ENCODE results near the gene NOVA1. TPM values are rescaled to one million over a fixed set of nuclear protein-coding genes. Genes with fewer than 3 reads are reported as not detected.

Gene NOVA1
- total and polyA plus RNA-seq, 9 donors: 7.9 to 19.1 (median 12.2) TPM

DNA sequence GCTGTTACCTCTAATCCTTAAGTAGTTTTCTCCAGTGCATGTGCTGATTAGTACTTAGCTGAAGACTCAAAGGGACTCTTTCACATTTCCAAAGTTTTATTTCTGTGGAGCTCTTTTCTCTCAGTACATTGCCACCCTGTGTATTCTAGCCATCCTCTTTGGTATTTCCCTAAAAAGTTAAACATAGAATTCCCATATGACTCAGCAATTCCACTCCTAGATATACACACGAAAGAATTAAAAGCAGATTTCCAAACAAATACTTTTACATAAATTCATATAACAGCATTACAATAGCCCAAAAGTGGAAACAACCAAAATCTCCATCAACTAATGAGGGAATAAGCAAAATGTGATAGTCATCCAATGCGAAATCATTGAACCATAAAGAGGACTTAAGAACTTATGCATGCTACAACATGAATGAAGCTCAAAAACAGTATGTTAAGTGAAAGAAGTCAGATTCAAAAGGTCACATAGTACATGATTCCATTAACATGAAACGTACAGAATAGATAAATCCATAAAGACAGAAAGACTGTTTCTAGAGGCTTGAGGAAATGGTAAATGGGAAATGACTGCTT, 9.0 kb upstream of the NOVA1 start:
- H3K9me3 ChIP-seq (replicated peaks; ENCODE audit: control insufficient read depth, low read depth, low read length): no peaks in the 10 kb centered on the region
- no peaks in the 10 kb centered on the region for H3K36me3 ChIP-seq (ENCODE audit: control insufficient read depth, insufficient read depth, low read length)
- H3K27ac ChIP-seq (ENCODE audit: low read length): no peak overlapping the region
- no peak for DNase-seq
- no CpG with 5 or more reads among the region's 3 CpGs for WGBS (ENCODE audit: insufficient coverage)
- no peaks in the 10 kb centered on the region for H3K27me3 ChIP-seq (ENCODE audit: control insufficient read depth, insufficient read depth, low read length)
- no peak overlapping the region for H3K4me3 ChIP-seq (ENCODE audit: low read length)
- H3K4me1 ChIP-seq (ENCODE audit: control insufficient read depth, insufficient read depth, low read length): no peaks in the 10 kb centered on the region

DNA sequence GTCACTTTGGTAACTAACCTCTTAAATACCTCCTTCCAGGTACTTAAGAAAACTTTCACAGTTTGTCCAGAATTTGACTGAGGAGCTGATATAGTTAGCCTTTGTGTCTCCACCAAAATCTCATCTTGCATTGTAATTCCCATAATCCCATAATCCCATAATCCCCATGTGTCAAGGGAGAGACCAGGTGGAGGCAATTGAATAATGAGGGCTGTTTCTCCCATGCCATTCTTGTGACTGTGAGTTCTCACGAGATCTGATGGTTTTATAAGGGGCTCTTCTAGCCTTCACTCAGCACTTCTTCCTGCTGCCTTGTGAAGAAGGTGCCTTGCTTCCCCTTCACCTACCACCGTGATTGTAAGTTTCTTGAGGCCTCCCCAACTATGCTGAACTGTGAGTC, 7.8 kb upstream of the NOVA1 start:
- no peaks in the 10 kb centered on the region for H3K4me1 ChIP-seq (ENCODE audit: control insufficient read depth, insufficient read depth, low read length)
- DNase-seq: no peak
- H3K9me3 ChIP-seq (replicated peaks; ENCODE audit: control insufficient read depth, low read depth, low read length): no peaks in the 10 kb centered on the region
- no peak overlapping the region for H3K4me3 ChIP-seq (ENCODE audit: low read length)
- no peaks in the 10 kb centered on the region for H3K36me3 ChIP-seq (ENCODE audit: control insufficient read depth, insufficient read depth, low read length)
- WGBS (ENCODE audit: insufficient coverage): 0% methylated on average over 1 of the region's 2 CpGs
- H3K27me3 ChIP-seq (ENCODE audit: control insufficient read depth, insufficient read depth, low read length): no peaks in the 10 kb centered on the region
- H3K27ac ChIP-seq (ENCODE audit: low read length): no peak overlapping the region

DNA sequence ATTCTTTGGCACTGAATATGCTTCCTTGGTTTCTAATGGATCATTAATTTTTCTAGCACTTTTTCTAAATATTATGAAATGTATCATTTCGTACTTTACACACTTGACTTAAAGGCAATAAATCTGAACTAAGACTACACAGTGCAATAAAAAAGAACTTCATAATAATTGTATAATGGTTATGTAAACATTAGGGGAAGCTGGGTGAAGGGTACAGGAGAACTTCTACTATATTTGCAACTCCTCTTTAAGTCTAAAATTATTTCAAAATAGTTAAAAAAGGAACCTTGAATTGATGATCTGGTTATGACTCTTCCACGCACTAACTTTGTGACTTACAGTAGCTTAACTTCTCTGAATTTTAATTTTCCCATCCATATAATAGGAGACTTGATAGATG, 5.1 kb upstream of the NOVA1 start:
- H3K4me3 ChIP-seq (ENCODE audit: low read length): no peak overlapping the region
- H3K9me3 ChIP-seq (replicated peaks; ENCODE audit: control insufficient read depth, low read depth, low read length): no peaks in the 10 kb centered on the region
- H3K27me3 ChIP-seq (ENCODE audit: control insufficient read depth, insufficient read depth, low read length): no peaks in the 10 kb centered on the region
- WGBS (ENCODE audit: insufficient coverage): no CpG with 5 or more reads among the region's 2 CpGs
- no peak for DNase-seq
- no peak overlapping the region for H3K27ac ChIP-seq (ENCODE audit: low read length)
- H3K36me3 ChIP-seq (ENCODE audit: control insufficient read depth, insufficient read depth, low read length): no peaks in the 10 kb centered on the region
- H3K4me1 ChIP-seq (ENCODE audit: control insufficient read depth, insufficient read depth, low read length): no peaks in the 10 kb centered on the region

DNA sequence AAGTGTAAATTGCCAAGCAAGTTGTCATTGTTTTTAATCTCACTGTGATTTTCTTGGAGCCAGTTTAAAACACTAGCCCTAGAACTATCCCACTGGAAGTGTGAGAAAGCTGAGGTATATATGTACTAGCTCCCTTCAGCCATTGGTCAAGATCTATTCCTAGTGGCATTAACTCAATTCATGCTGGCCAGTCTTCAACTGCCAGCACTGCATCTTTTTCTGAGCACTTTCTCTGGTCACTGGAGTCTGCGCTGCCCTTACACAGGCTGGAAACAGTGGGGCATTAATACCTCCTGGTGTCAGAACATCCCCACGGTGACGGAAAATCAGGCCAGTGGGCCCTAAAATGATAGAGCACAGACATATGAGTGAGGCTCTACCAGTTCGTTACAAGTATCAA, 4.0 kb upstream of the NOVA1 start:
- Histone ChIP-seq H3K4me3 (ENCODE audit: low read length) (no peak overlapping the region), H3K27ac (ENCODE audit: low read length) (no peak overlapping the region), H3K27me3 (ENCODE audit: control insufficient read depth, insufficient read depth, low read length) (no peaks in the 10 kb centered on the region), H3K9me3 (replicated peaks; ENCODE audit: control insufficient read depth, low read depth, low read length) (no peaks in the 10 kb centered on the region), H3K4me1 (ENCODE audit: control insufficient read depth, insufficient read depth, low read length) (no peaks in the 10 kb centered on the region), H3K36me3 (ENCODE audit: control insufficient read depth, insufficient read depth, low read length) (no peaks in the 10 kb centered on the region)
- 73% methylated on average over 3 of the region's 4 CpGs for WGBS (ENCODE audit: insufficient coverage)
- DNase-seq: no peak

DNA sequence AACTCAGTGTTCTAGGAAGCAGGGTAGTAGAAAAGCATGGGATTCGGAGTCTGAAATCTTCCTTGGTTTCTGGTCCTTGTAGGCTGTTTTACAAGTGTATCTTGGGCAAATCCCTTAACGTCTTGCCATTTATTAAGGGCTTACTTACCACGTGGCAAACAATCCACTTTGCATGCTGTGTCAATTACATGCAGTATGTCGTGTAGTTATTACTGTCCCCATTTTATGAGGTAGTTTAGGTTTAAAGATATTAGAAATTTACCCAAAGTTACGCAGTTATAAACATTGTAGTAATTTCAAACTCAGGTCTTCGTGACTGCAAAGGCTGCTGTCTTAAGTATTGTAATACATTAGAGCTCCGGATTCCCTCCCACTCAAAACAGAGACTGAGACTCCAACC, 1.5 kb upstream of the NOVA1 start:
- Histone ChIP-seq H3K36me3 (ENCODE audit: control insufficient read depth, insufficient read depth, low read length) (no peaks in the 10 kb centered on the region), H3K4me1 (ENCODE audit: control insufficient read depth, insufficient read depth, low read length) (no peaks in the 10 kb centered on the region), H3K27ac (ENCODE audit: low read length) (no peak overlapping the region), H3K27me3 (ENCODE audit: control insufficient read depth, insufficient read depth, low read length) (no peaks in the 10 kb centered on the region), H3K9me3 (replicated peaks; ENCODE audit: control insufficient read depth, low read depth, low read length) (no peaks in the 10 kb centered on the region), H3K4me3 (ENCODE audit: low read length) (no peak overlapping the region)
- DNase-seq: no peak
- no CpG with 5 or more reads among the region's 7 CpGs for WGBS (ENCODE audit: insufficient coverage)

DNA sequence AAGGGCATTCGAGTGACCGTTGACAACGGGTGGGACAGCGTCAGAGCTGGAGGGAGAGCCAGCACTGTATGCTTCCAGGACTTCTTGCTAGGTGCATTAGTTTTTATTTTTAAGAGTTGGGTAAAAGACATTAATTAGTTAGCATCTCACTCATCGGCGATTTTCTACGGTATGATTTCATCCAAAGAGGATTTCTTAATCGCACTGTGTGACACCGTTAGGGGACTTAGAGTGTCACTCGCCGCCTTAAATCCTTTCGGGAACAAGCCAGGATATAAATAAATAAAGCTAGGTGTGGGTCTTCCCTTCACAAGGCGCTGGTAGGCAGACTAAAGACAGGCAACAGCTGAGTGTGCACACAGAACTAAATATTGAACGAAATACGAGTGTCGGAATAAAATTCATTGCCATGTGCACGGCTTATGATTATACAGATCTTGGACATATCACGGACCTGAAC, 869 bp upstream of the NOVA1 start:
- Histone ChIP-seq H3K4me3 (ENCODE audit: low read length) (peak overlapping the region; percentile 56), H3K27ac (ENCODE audit: low read length) (peak overlapping the region; percentile 83), H3K36me3 (ENCODE audit: control insufficient read depth, insufficient read depth, low read length) (no peaks in the 10 kb centered on the region), H3K27me3 (ENCODE audit: control insufficient read depth, insufficient read depth, low read length) (no peaks in the 10 kb centered on the region), H3K9me3 (replicated peaks; ENCODE audit: control insufficient read depth, low read depth, low read length) (no peaks in the 10 kb centered on the region), H3K4me1 (ENCODE audit: control insufficient read depth, insufficient read depth, low read length) (no peaks in the 10 kb centered on the region)
- 2% methylated on average over 13 of the region's 18 CpGs for WGBS (ENCODE audit: insufficient coverage)
- no peak for DNase-seq

DNA sequence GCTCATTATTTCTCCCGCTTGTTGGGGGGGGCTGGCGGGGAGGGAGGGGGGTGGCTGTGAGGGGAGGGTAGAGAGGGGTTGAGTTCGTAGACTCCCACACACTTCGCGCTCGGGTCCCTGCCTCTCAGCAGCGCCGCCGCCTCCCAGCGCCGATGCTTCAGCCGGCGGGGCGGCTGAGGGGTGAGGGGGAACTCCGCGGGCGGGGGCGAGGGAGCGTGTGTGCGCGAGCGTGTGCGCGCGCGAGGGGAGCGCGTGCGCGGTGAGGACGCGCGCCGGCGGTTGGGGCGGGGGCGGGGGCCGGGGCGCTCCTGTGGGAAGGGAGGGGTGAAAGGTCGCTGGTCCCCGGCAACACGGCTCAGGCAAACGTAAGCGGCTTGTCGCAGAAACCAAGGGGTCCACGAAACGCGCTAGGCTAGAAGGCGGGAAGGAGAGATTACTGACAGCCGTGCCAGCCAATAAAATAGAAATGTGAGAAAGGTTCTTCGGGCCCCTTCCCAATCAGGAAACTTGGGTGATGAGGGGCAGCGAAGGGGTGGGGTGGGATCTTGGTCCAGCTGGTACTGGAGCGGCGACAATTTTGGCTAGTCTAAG, 343 bp upstream of the NOVA1 start:
- peak overlapping the region; percentile 68 for H3K4me3 ChIP-seq (ENCODE audit: low read length)
- peak; percentile 99 for DNase-seq
- H3K9me3 ChIP-seq (replicated peaks; ENCODE audit: control insufficient read depth, low read depth, low read length): no peaks in the 10 kb centered on the region
- H3K4me1 ChIP-seq (ENCODE audit: control insufficient read depth, insufficient read depth, low read length): no peaks in the 10 kb centered on the region
- H3K27me3 ChIP-seq (ENCODE audit: control insufficient read depth, insufficient read depth, low read length): no peaks in the 10 kb centered on the region
- no peaks in the 10 kb centered on the region for H3K36me3 ChIP-seq (ENCODE audit: control insufficient read depth, insufficient read depth, low read length)
- peak overlapping the region; percentile 93 for H3K27ac ChIP-seq (ENCODE audit: low read length)
- under 1% methylated on average over 38 of the region's 54 CpGs for WGBS (ENCODE audit: insufficient coverage)

DNA sequence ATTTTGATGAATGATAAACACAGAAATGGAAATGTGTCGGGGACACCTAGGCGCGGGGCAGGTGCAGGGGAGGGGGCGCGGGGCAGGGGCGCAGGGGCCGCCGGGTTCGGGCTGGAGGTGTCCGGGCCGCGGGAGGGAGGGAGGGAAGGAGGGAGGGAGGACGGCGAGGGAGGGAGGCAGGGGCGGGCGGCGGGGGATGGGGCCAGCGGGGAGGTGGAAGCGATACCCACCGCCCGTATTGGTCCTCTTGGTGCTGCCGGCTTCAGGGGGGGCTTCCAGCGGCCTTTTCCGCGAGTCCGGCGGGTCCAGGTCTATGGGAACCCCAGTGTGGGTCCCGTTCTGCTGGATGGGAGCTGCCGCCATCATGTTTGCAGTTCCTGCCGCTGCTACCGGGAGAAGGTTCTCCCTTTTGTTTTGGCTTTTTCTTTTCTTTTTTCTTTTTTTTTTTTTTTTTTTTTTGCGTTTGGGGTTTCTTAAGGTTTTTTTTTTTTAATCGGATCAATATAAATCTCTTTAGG, 703 bp downstream of the NOVA1 start:
- Histone ChIP-seq H3K9me3 (replicated peaks; ENCODE audit: control insufficient read depth, low read depth, low read length) (no peaks in the 10 kb centered on the region), H3K27ac (ENCODE audit: low read length) (peak overlapping the region; percentile 93), H3K36me3 (ENCODE audit: control insufficient read depth, insufficient read depth, low read length) (no peaks in the 10 kb centered on the region), H3K27me3 (ENCODE audit: control insufficient read depth, insufficient read depth, low read length) (no peaks in the 10 kb centered on the region), H3K4me1 (ENCODE audit: control insufficient read depth, insufficient read depth, low read length) (no peaks in the 10 kb centered on the region), H3K4me3 (ENCODE audit: low read length) (peak overlapping the region; percentile 68)
- peak; percentile 68 for DNase-seq
- 0% methylated on average over 10 of the region's 33 CpGs for WGBS (ENCODE audit: insufficient coverage)

DNA sequence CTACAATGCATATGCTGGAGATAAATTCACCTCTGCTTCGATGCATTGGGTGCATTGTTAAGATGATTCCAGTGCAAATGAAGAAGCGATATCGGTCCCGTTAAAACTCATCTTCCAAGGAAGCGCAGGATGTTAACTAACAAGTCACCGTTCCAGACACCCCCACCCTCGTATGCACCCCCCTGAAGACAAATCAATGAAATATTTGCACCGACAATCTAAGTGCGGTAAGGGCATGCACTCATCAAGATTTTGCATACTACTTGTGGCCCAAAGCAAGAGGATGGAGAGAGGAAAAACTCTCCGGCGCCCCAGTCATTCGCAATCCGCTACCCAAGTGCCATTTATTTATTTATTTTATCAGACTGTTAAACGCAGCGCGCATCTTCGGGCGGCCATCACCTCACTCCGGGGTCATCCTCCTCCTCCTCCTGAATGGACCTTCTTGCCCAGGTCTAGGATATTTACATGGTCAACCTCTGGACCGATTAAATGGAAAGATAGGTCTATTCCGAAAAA, 1.2 kb downstream of the NOVA1 start:
- Histone ChIP-seq H3K36me3 (ENCODE audit: control insufficient read depth, insufficient read depth, low read length) (no peaks in the 10 kb centered on the region), H3K9me3 (replicated peaks; ENCODE audit: control insufficient read depth, low read depth, low read length) (no peaks in the 10 kb centered on the region), H3K4me1 (ENCODE audit: control insufficient read depth, insufficient read depth, low read length) (no peaks in the 10 kb centered on the region), H3K4me3 (ENCODE audit: low read length) (peak overlapping the region; percentile 68), H3K27ac (ENCODE audit: low read length) (peak overlapping the region; percentile 93), H3K27me3 (ENCODE audit: control insufficient read depth, insufficient read depth, low read length) (no peaks in the 10 kb centered on the region)
- no CpG with 5 or more reads among the region's 21 CpGs for WGBS (ENCODE audit: insufficient coverage)
- DNase-seq: peak; percentile 58

DNA sequence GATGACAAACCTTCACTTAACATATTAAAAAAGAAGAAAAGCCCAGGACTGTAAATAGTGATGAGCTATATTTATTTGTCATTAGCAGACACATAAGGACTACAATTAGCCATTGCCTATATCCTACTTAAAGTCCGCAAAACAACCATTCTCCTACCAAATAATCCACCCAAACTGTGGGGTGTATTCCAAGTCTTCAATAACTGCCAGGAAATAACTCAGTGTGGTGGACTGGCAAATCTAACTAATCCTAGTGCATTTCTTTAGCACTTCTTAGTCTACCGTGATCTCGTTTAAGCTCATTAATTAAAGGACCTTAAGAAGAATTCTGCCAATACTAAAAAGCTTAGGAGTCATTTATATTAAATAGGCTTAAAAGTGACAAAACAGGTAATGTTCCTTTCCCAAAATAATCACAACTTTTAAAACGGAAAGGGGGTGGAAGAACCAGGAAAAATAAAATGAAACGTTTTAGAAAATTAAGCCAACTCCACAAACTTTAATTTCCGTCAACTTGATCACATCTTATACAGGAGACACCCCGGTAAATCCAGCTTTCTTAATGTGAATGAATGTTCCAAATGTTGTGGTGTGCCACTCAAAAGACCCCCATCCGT, 1.8 kb downstream of the NOVA1 start:
- Histone ChIP-seq H3K4me3 (ENCODE audit: low read length) (peak overlapping the region; percentile 68), H3K36me3 (ENCODE audit: control insufficient read depth, insufficient read depth, low read length) (no peaks in the 10 kb centered on the region), H3K4me1 (ENCODE audit: control insufficient read depth, insufficient read depth, low read length) (no peaks in the 10 kb centered on the region), H3K27ac (ENCODE audit: low read length) (peak overlapping the region; percentile 93), H3K9me3 (replicated peaks; ENCODE audit: control insufficient read depth, low read depth, low read length) (no peaks in the 10 kb centered on the region), H3K27me3 (ENCODE audit: control insufficient read depth, insufficient read depth, low read length) (no peaks in the 10 kb centered on the region)
- WGBS (ENCODE audit: insufficient coverage): no CpG with 5 or more reads among the region's 8 CpGs
- peak; percentile 60 for DNase-seq

All from muscle of leg (tissue), 11 donors.